Duodenal mucosa (tissue), 2 donors: ENCODE measurements around the gene NAA20.

Experiments used
- H3K27ac ChIP-seq: one replicate; pipeline ENCODE4 v1.7.0; 2013; ENCODE audit warnings: low read depth, low read length
- H3K27me3 ChIP-seq, 2 donors: one replicate each; pipeline ENCODE4 v1.7.0; 2013; ENCODE audit warnings: low read length in 2 of 2, control low read depth in 1 of 2; ENCODE audit not compliant: insufficient read depth in 2 of 2, control insufficient read depth in 1 of 2
- H3K36me3 ChIP-seq, 2 donors: one replicate each; pipeline ENCODE4 v1.7.0; 2013; ENCODE audit warnings: low read length in 2 of 2, control low read depth in 1 of 2; ENCODE audit not compliant: insufficient read depth in 2 of 2, control insufficient read depth in 1 of 2
- H3K4me1 ChIP-seq, 2 donors: one replicate each; pipeline ENCODE4 v1.7.0; 2013; ENCODE audit warnings: low read length in 2 of 2, control low read depth in 1 of 2; ENCODE audit not compliant: insufficient read depth in 2 of 2, control insufficient read depth in 1 of 2
- H3K4me3 ChIP-seq, 2 donors: one replicate each; pipeline ENCODE4 v1.7.0; 2013; ENCODE audit warnings: low read length in 2 of 2, low read depth in 1 of 2
- H3K9ac ChIP-seq, 2 donors: one replicate each; pipeline ENCODE4 v1.7.0; 2013; ENCODE audit warnings: low read length in 2 of 2, low read depth in 1 of 2
- H3K9me3 ChIP-seq, 2 donors: one replicate each; pipeline ENCODE4 v1.7.0; 2013; ENCODE audit warnings: low read length in 2 of 2, control low read depth in 1 of 2; ENCODE audit not compliant: control insufficient read depth in 1 of 2

Gene NAA20

GRCh38 chr20:20017844-20018185 lies 653 bp downstream of the NAA20 start:
- H3K27me3 ChIP-seq, result no peaks in the 10 kb centered on the region
- peak overlapping the region; percentile 78 to 83 for H3K9ac ChIP-seq
- H3K36me3 ChIP-seq, result peaks cover 0 to 4% of the 10 kb centered on the region in 2 donors
- H3K4me3 ChIP-seq, result peak overlapping the region; percentile 80 to 90
- peaks cover 10 to 23% of the 10 kb centered on the region in 2 donors for H3K4me1 ChIP-seq
- H3K9me3 ChIP-seq, result no peaks in the 10 kb centered on the region
- H3K27ac ChIP-seq, result no peak overlapping the region

- peaks cover 10 to 25% of the 10 kb centered on the region in 2 donors for H3K4me1 ChIP-seq
- no peaks in the 10 kb centered on the region for H3K27me3 ChIP-seq
- H3K27ac ChIP-seq, result no peak overlapping the region
- H3K4me3 ChIP-seq, result peak overlapping the region; percentile 80 to 90
- H3K36me3 ChIP-seq, result peaks cover 0 to 7% of the 10 kb centered on the region in 2 donors
- H3K9me3 ChIP-seq, result no peaks in the 10 kb centered on the region
- H3K9ac ChIP-seq, result peak overlapping the region in 1 of 2 donors; percentile 78
These were observed 1.2 kb downstream of the NAA20 start for GRCh38 chr20:20018366-20018765.

- H3K9me3 ChIP-seq, result no peaks in the 10 kb centered on the region
- H3K4me1 ChIP-seq, result peaks cover 10 to 25% of the 10 kb centered on the region in 2 donors
- no peak overlapping the region for H3K4me3 ChIP-seq
- no peaks in the 10 kb centered on the region for H3K27me3 ChIP-seq
- peaks cover 0 to 8% of the 10 kb centered on the region in 2 donors for H3K36me3 ChIP-seq
- H3K9ac ChIP-seq, result no peak overlapping the region
- no peak overlapping the region for H3K27ac ChIP-seq
These were observed 2.0 kb downstream of the NAA20 start for GRCh38 chr20:20019123-20019522.

- Histone ChIP-seq H3K27ac (no peak overlapping the region), H3K27me3 (no peaks in the 10 kb centered on the region), H3K9ac (no peak overlapping the region), H3K36me3 (peaks cover 5 to 20% of the 10 kb centered on the region in 2 donors), H3K4me1 (peaks cover 10 to 25% of the 10 kb centered on the region in 2 donors), H3K4me3 (no peak overlapping the region), H3K9me3 (no peaks in the 10 kb centered on the region)
These were observed 3.7 kb downstream of the NAA20 start for GRCh38 chr20:20020908-20021307.

GRCh38 chr20:20021835-20022234 lies 4.7 kb downstream of the NAA20 start:
- Histone ChIP-seq H3K9me3 (no peaks in the 10 kb centered on the region), H3K4me3 (no peak overlapping the region), H3K27me3 (no peaks in the 10 kb centered on the region), H3K9ac (no peak overlapping the region), H3K36me3 (peaks cover 5 to 27% of the 10 kb centered on the region in 2 donors), H3K27ac (no peak overlapping the region), H3K4me1 (peaks cover 10 to 25% of the 10 kb centered on the region in 2 donors)

GRCh38 chr20:20022498-20022897 lies 5.3 kb downstream of the NAA20 start:
- Histone ChIP-seq H3K27ac (no peak overlapping the region), H3K9ac (no peak overlapping the region), H3K4me1 (peaks cover 10 to 25% of the 10 kb centered on the region in 2 donors), H3K4me3 (no peak overlapping the region), H3K36me3 (peaks cover 5 to 29% of the 10 kb centered on the region in 2 donors), H3K27me3 (no peaks in the 10 kb centered on the region), H3K9me3 (no peaks in the 10 kb centered on the region)

GRCh38 chr20:20023395-20023794 lies 6.2 kb downstream of the NAA20 start:
- Histone ChIP-seq H3K27me3 (no peaks in the 10 kb centered on the region), H3K4me3 (no peak overlapping the region), H3K27ac (no peak overlapping the region), H3K9ac (no peak overlapping the region), H3K4me1 (peaks cover 4 to 16% of the 10 kb centered on the region in 2 donors), H3K36me3 (peaks cover 5 to 29% of the 10 kb centered on the region in 2 donors), H3K9me3 (no peaks in the 10 kb centered on the region)

GRCh38 chr20:20024942-20025341 lies 7.8 kb downstream of the NAA20 start:
- Histone ChIP-seq H3K27me3 (no peaks in the 10 kb centered on the region), H3K4me1 (peaks cover 0 to 8% of the 10 kb centered on the region in 2 donors), H3K36me3 (peaks cover 5 to 32% of the 10 kb centered on the region in 2 donors), H3K9ac (no peak overlapping the region), H3K4me3 (no peak overlapping the region), H3K27ac (no peak overlapping the region), H3K9me3 (no peaks in the 10 kb centered on the region)

GRCh38 chr20:20027284-20027683 lies 10.1 kb downstream of the NAA20 start:
- Histone ChIP-seq H3K36me3 (peaks cover 10 to 42% of the 10 kb centered on the region in 2 donors), H3K4me1 (peaks cover 0 to 5% of the 10 kb centered on the region in 2 donors), H3K9me3 (no peaks in the 10 kb centered on the region), H3K27ac (no peak overlapping the region), H3K9ac (no peak overlapping the region), H3K27me3 (no peaks in the 10 kb centered on the region), H3K4me3 (no peak overlapping the region)

- Histone ChIP-seq H3K4me3 (no peak overlapping the region), H3K36me3 (peaks cover 28 to 48% of the 10 kb centered on the region in 2 donors), H3K27me3 (no peaks in the 10 kb centered on the region)
These were observed 14.6 kb downstream of the NAA20 start for GRCh38 chr20:20031790-20032189.

GRCh38 chr20:20034486-20034885 lies 17.3 kb downstream of the NAA20 start:
- Histone ChIP-seq H3K27me3 (no peaks in the 10 kb centered on the region), H3K9me3 (no peaks in the 10 kb centered on the region), H3K27ac (no peak overlapping the region), H3K4me3 (no peak overlapping the region), H3K4me1 (no peaks in the 10 kb centered on the region), H3K9ac (no peak overlapping the region), H3K36me3 (peaks cover 48 to 69% of the 10 kb centered on the region in 2 donors)

More at GRCh38 chr20:20031790-20032189, 14.6 kb downstream of the NAA20 start:
- H3K27ac ChIP-seq, result no peak overlapping the region
- no peaks in the 10 kb centered on the region for H3K9me3 ChIP-seq
- H3K4me1 ChIP-seq, result no peaks in the 10 kb centered on the region
- no peak overlapping the region for H3K9ac ChIP-seq
